Activated CD4-positive, alpha-beta memory T cell treated with anti-CD3 and anti-CD28 coated beads, Interleukin-2, amount 10 ng/mL, durations not matched to agents 7 days and 5 days (primary cell): Measurements from ENCODE around the gene CACNB3. TPM values are rescaled to one million over a fixed set of nuclear protein-coding genes. Genes with fewer than 3 reads are reported as not detected.

Experiments used
- CTCF ChIA-PET: fragments of 350-600 bp; sonication (Branson Sonifier 250); formaldehyde crosslinking; loops from one replicate; lab custom pipeline; 2021; ENCODE audit warnings: antibody characterized with exemption, inconsistent platforms; lab: Charles Lee
- POLR2A ChIA-PET: fragments of 350-600 bp; sonication (Branson Sonifier 250); formaldehyde crosslinking; loops from one replicate; lab custom pipeline; 2021; ENCODE audit warnings: antibody characterized with exemption; lab: Charles Lee
- DNase-seq: peaks from one replicate; pipeline ENCODE4 v3.0.0-alpha.2; 2020
- H3K27ac Mint-ChIP-seq: one replicate; pipeline ENCODE4 v1.8.0; 2021; ENCODE audit warnings: mild to moderate bottlenecking, mixed read lengths
- H3K27me3 Mint-ChIP-seq: one replicate; pipeline ENCODE4 v1.8.0; 2021; ENCODE audit warnings: mixed read lengths
- H3K36me3 Mint-ChIP-seq: one replicate; pipeline ENCODE4 v1.8.0; 2021; ENCODE audit warnings: low read depth, mixed read lengths
- H3K4me1 Mint-ChIP-seq: one replicate; pipeline ENCODE4 v1.8.0; 2021; ENCODE audit warnings: mixed read lengths
- H3K4me3 Mint-ChIP-seq: one replicate; pipeline ENCODE4 v1.8.0; 2021; ENCODE audit warnings: mild to moderate bottlenecking, mixed read lengths
- H3K9me3 Mint-ChIP-seq: one replicate; pipeline ENCODE4 v1.8.0; 2021; ENCODE audit warnings: mixed read lengths
- total RNA-seq, 2 experiments: library from RNA; stranded (reverse); gene quantifications; one replicate each; pipeline ENCODE4 v1.2.3, GENCODE V29; 2021

Gene CACNB3
- total RNA-seq, 2 experiments from 2014 or later, result 32.8 to 34.2 TPM

GRCh38 chr12:48780381-48781025 lies 37.8 kb upstream of the CACNB3 start:
- DNase-seq, result no peak
- H3K4me3 Mint-ChIP-seq, result no peak overlapping the region
- no peaks in the 10 kb centered on the region for H3K36me3 Mint-ChIP-seq
- ChIA-PET POLR2A (interaction anchor here (0.6 kb wide), 1 partner anchor 444 kb away, joined by 4 read pairs; no protein-coding TSS in a partner anchor), CTCF (interaction anchor here (1.3 to 2.3 kb wide), 2 partner anchors 15 to 27 kb away, joined by 5 to 6 read pairs; no protein-coding TSS in a partner anchor)
- H3K27ac Mint-ChIP-seq, result no peak overlapping the region
- H3K4me1 Mint-ChIP-seq, result no peaks in the 10 kb centered on the region
- peaks cover 7% of the 10 kb centered on the region for H3K27me3 Mint-ChIP-seq
- no peaks in the 10 kb centered on the region for H3K9me3 Mint-ChIP-seq

DNA sequence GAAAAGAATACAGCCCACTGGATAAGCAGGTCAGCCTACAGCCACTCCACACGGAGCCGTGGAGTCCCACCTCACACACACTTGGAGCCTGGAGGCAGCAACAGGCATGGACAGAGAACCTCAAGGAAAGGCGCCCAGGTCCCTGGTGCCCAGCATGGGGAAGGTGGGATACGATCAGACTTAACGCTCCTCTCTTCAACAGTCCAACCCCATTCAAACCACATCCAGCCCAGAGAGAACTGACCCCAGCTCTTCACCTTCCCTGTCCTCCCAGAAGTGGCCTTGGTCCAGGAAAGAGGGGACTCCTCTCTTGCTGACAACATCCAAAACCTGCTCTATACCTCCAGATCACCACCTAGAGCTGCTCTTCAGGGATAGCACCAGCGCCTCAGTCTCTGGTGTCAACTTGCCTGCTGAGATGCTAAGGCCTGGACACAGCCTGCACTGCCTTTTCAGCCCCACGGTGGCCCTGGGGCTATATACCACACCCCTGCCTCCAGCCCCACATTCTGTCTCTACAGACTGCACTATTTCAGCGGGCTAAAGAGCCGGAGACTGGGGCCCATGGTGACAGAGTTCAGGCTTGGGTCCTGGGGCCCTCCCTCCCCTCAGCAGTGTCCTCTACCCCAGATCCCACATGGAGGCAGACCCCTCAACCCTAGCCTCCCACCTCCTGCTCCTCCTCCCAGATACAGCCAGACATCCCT lies 36.4 kb upstream of the CACNB3 start:
- Mint-ChIP-seq H3K9me3 (no peaks in the 10 kb centered on the region), H3K4me3 (no peak overlapping the region), H3K36me3 (no peaks in the 10 kb centered on the region), H3K27ac (no peak overlapping the region), H3K4me1 (no peaks in the 10 kb centered on the region), H3K27me3 (peaks cover 14% of the 10 kb centered on the region)
- CTCF ChIA-PET, result no interaction called here
- no peak for DNase-seq
- POLR2A ChIA-PET, result no interaction called here

DNA sequence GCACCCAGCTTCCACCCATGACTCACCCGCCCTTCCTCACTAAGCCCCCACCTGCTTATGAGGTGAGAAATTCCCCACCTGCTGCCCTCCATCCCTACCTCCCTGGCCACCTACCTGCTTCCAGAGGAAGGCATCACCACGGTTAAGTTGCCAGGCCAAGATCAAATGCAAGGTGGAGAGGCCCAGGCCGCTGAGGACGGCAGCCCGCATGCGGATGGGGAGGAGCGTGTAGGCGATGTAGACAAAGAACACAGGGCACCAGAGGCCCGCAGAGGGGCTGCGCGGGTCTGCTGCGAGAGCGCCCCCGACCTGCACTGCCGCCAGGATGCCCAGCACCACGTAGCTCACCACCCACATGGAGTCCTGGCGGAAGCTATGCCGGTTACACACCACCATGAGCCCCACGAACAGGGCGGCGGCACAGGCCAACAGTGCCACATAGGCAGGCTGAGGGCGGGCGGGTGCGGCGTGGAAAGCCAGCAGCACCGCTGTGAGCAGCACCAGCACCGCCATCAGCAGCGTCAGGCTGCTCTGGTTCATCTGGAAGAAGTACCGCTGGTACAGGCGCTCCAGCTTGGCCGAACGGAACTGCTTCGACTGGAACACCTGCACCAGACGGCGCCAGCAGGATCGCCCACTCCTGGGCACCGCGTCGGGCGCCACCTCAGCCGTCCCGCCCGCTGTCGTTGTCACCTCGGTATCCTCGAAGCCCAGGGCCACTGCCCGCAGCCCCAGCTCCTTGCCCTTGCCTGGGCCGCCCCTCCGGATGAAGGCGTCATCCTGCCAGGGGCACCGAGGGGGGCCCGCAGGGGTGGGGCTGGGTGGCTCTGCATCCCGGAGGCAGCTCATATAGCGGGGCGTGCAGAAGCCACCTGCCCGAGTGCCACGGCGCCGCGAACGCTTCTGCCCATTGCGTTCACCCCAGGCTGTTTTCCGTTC lies 35.6 kb upstream of the CACNB3 start:
- ChIA-PET POLR2A (no interaction called here), CTCF (interaction anchor here (1.0 kb wide), 1 partner anchor 29 kb away, joined by 3 read pairs; no protein-coding TSS in a partner anchor)
- no peak for DNase-seq
- no peaks in the 10 kb centered on the region for H3K4me1 Mint-ChIP-seq
- H3K4me3 Mint-ChIP-seq, result no peak overlapping the region
- no peaks in the 10 kb centered on the region for H3K9me3 Mint-ChIP-seq
- H3K36me3 Mint-ChIP-seq, result no peaks in the 10 kb centered on the region
- H3K27me3 Mint-ChIP-seq, result peaks cover 22% of the 10 kb centered on the region
- H3K27ac Mint-ChIP-seq, result no peak overlapping the region

- no peak overlapping the region for H3K27ac Mint-ChIP-seq
- H3K9me3 Mint-ChIP-seq, result no peaks in the 10 kb centered on the region
- no peak overlapping the region for H3K4me3 Mint-ChIP-seq
- no peak for DNase-seq
- POLR2A ChIA-PET, result no interaction called here
- H3K4me1 Mint-ChIP-seq, result no peaks in the 10 kb centered on the region
- CTCF ChIA-PET, result interaction anchor here (1.0 kb wide), 1 partner anchor 30 kb away, joined by 3 read pairs; no protein-coding TSS in a partner anchor
- H3K27me3 Mint-ChIP-seq, result peaks cover 29% of the 10 kb centered on the region
- H3K36me3 Mint-ChIP-seq, result no peaks in the 10 kb centered on the region
Measured at GRCh38 chr12:48783432-48783831, 34.9 kb upstream of the CACNB3 start.

DNA sequence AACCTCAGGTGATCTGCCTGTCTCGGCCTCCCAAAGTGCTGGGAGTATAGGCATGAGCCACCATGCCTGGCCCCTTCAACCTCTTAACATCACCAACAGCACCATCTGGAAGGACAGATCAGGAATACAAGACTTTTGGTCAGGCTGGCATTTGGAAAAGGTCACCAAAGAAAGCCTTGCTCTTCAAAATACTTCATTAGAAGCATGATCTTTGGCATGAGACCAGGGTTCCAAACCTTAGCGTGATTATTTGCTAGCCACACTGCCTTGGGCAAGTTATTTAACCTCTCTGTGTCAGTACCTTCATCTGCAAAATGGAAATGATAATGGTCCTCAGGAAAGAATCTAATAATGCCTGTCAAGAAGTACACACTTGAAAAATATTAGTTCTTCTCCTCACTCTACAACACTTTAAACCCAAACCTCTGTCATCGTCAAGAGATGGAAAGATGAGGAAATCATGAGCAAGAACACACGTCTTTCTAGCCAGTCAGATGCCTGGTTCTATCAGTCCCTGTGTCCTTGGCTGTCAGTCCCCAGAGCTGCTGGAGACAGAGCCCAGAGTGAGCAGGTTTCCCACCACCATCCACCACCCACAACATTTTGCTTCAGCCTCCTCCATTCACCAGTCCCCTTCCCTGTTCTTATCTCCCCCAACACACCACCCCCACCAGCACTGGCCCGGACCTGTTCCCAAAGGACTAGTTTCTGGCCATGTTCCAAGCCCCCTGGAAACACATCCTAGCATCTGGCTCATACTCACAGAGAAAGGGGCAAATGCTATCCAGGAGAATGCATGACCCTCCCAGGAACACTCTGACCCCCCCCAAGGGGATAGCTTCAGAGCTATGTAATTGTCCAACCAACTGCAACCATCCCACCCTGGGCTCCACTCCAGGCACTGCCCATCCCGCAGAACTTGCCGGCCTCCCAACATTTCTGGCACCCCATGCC lies 31.4 kb upstream of the CACNB3 start:
- no peaks in the 10 kb centered on the region for H3K36me3 Mint-ChIP-seq
- DNase-seq, result no peak
- CTCF ChIA-PET, result interaction anchor here (1.2 kb wide), 1 partner anchor 29 kb away, joined by 4 read pairs; no protein-coding TSS in a partner anchor
- peaks cover 3% of the 10 kb centered on the region for H3K4me1 Mint-ChIP-seq
- no peaks in the 10 kb centered on the region for H3K9me3 Mint-ChIP-seq
- no peak overlapping the region for H3K27ac Mint-ChIP-seq
- POLR2A ChIA-PET, result no interaction called here
- no peak overlapping the region for H3K4me3 Mint-ChIP-seq
- peaks cover 46% of the 10 kb centered on the region for H3K27me3 Mint-ChIP-seq

DNA sequence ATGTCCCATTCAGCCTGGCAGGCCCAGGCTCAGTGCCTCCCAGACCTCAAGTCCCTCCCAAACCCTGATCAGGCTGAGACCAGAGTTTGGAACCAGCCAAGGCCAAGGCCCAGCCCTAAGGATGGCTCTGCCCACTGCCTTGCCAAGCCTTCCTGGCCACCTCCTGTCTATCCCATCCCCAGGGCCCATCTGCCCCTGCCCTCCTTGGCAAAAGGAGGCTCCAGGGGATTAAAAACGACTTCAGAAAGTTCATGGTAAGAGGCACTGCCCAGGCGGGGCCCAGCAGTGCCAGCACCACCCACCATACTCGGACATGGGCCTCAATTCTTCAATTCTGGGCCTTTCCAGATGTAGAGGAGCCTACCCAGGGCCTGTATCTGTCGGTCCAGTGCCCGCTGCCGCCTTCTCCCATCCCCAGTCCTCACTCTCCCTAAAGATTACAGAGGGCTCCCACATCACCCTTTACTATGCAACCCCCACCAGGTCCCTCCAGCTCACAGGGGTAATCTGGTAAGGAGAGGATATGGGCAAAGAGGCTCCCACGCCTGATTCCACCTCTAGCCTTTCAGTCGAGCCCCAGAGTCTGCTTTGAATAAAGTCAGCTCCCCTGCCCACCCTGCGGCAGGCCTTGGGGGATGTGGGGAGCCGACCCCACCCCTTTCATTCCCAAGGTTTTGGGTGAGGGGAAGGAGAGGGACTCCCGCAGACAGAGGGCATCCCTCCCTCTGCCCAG lies 30.3 kb upstream of the CACNB3 start:
- H3K27me3 Mint-ChIP-seq, result peaks cover 46% of the 10 kb centered on the region
- no peaks in the 10 kb centered on the region for H3K36me3 Mint-ChIP-seq
- H3K27ac Mint-ChIP-seq, result no peak overlapping the region
- H3K9me3 Mint-ChIP-seq, result no peaks in the 10 kb centered on the region
- peaks cover 3% of the 10 kb centered on the region for H3K4me1 Mint-ChIP-seq
- POLR2A ChIA-PET, result no interaction called here
- CTCF ChIA-PET, result interaction anchor here (1.2 to 1.8 kb wide), 2 partner anchors 30 to 34 kb away, joined by 4 to 12 read pairs; no protein-coding TSS in a partner anchor
- no peak for DNase-seq
- no peak overlapping the region for H3K4me3 Mint-ChIP-seq

DNA sequence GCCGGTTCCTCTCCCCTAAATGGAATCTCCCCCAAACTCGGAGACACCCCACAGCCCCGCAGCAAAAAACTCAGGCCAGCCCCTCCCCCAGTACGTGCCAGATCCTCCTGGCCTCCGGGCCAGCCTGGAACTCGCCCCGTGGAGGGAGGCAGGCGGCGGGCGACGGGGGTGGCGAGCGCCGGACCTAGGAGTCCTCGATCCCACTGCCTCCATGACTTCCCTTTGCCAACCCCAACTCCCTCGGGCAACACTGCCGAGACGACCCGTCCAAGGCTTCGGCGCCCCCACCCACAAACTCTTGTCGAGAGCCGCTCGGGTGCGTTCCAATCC lies 29.8 kb upstream of the CACNB3 start:
- no peaks in the 10 kb centered on the region for H3K36me3 Mint-ChIP-seq
- POLR2A ChIA-PET, result no interaction called here
- CTCF ChIA-PET, result interaction anchor here (1.8 kb wide), 1 partner anchor 35 kb away, joined by 12 read pairs; no protein-coding TSS in a partner anchor
- H3K9me3 Mint-ChIP-seq, result no peaks in the 10 kb centered on the region
- no peak overlapping the region for H3K4me3 Mint-ChIP-seq
- no peak for DNase-seq
- H3K27ac Mint-ChIP-seq, result no peak overlapping the region
- H3K4me1 Mint-ChIP-seq, result peaks cover 3% of the 10 kb centered on the region
- peaks cover 46% of the 10 kb centered on the region for H3K27me3 Mint-ChIP-seq

GRCh38 chr12:48788854-48789775 lies 29.2 kb upstream of the CACNB3 start, which contains the start of gene ADCY6:
TSS of gene ADCY6 (minus strand) at chr12:48789089. CDS start at chr12:48783434, 5,655 bp downstream.
- H3K27ac Mint-ChIP-seq, result no peak within 1 kb of the TSS
- CTCF ChIA-PET, result interaction anchor here (1.8 kb wide), 1 partner anchor 35 kb away, joined by 12 read pairs; no protein-coding TSS in a partner anchor
- peaks cover 3% of the 10 kb centered on the region for H3K4me1 Mint-ChIP-seq
- H3K36me3 Mint-ChIP-seq, result no peaks in the 10 kb centered on the region
- peaks cover 46% of the 10 kb centered on the region for H3K27me3 Mint-ChIP-seq
- no peaks in the 10 kb centered on the region for H3K9me3 Mint-ChIP-seq
- H3K4me3 Mint-ChIP-seq, result no peak within 1 kb of the TSS
- POLR2A ChIA-PET, result no interaction called here
- DNase-seq, result no peak

- no peaks in the 10 kb centered on the region for H3K36me3 Mint-ChIP-seq
- no peak overlapping the region for H3K4me3 Mint-ChIP-seq
- H3K27me3 Mint-ChIP-seq, result peaks cover 47% of the 10 kb centered on the region
- ChIA-PET CTCF (interaction anchor here (1.8 kb wide), 1 partner anchor 36 kb away, joined by 12 read pairs; no protein-coding TSS in a partner anchor), POLR2A (no interaction called here)
- peaks cover 3% of the 10 kb centered on the region for H3K4me1 Mint-ChIP-seq
- no peaks in the 10 kb centered on the region for H3K9me3 Mint-ChIP-seq
- no peak for DNase-seq
- H3K27ac Mint-ChIP-seq, result no peak overlapping the region
Measured at GRCh38 chr12:48789858-48790326, 28.4 kb upstream of the CACNB3 start.

DNA sequence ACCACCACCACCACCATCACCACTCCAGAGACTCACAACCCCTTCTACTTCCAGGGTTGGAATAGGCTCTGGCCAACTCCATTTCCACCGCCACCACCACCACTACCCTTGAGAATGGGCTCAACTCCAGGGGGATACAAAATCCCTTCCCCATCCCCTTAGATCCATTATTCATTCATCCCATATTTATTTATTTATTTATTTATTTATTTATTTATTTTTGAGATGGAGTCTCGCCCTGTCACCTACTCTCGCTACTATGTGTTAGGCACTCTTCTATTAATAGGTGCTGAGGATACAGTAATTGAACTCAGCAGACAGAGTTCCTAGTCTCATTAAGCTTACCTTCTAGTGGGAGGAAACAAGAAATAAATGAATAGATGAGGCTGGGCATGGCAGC lies 24.6 kb upstream of the CACNB3 start:
- peaks cover 21% of the 10 kb centered on the region for H3K27me3 Mint-ChIP-seq
- no peaks in the 10 kb centered on the region for H3K36me3 Mint-ChIP-seq
- no peak overlapping the region for H3K4me3 Mint-ChIP-seq
- no peaks in the 10 kb centered on the region for H3K9me3 Mint-ChIP-seq
- H3K27ac Mint-ChIP-seq, result no peak overlapping the region
- H3K4me1 Mint-ChIP-seq, result peaks cover 12% of the 10 kb centered on the region
- ChIA-PET POLR2A (interaction anchor here (2.9 kb wide), 1 partner anchor 41 kb away, joined by 9 read pairs; no protein-coding TSS in a partner anchor), CTCF (interaction anchor here (1.0 to 7.8 kb wide), 7 partner anchors 9 to 176 kb away, joined by 3 to 171 read pairs (median 10); no protein-coding TSS in a partner anchor)
- DNase-seq, result no peak
